Vagina (tissue), 2 donors: Measurements from ENCODE around the gene SCRN1. TPM values are rescaled to one million over a fixed set of nuclear protein-coding genes. Genes with fewer than 3 reads are reported as not detected.

Source experiments
- DNase-seq, 2 donors: peaks; one replicate each; pipeline ENCODE4 v3.0.0-alpha.2; 2017; ENCODE audit errors: extremely low spot score in 2 of 2
- H3K27ac ChIP-seq: fragments of 200-600 bp; sonication (generic); one replicate; pipeline ENCODE4 v1.5.1; 2019
- H3K27me3 ChIP-seq: fragments of 200-600 bp; sonication (generic); one replicate; pipeline ENCODE4 v1.5.1; 2019
- H3K36me3 ChIP-seq, 2 donors: fragments of 200-600 bp; sonication (generic); one replicate each; pipeline ENCODE4 v1.5.1; 2017 to 2019
- H3K4me1 ChIP-seq: fragments of 200-600 bp; sonication (generic); one replicate; pipeline ENCODE4 v1.5.1; 2019
- H3K4me3 ChIP-seq, 2 donors: fragments of 200-600 bp; sonication (generic); 1 replicate in 1 of 2; 2 replicates in 1 of 2; pipeline ENCODE4 v1.5.1; 2016 to 2019
- H3K9me3 ChIP-seq: fragments of 200-600 bp; sonication (generic); one replicate; pipeline ENCODE4 v1.5.1; 2019
- POLR2A ChIP-seq, 2 donors: fragments of 450-650 bp; IDR thresholded peaks; one replicate each; pipeline ENCODE4 v1.6.1; 2017; ENCODE audit warnings: antibody characterized with exemption in 2 of 2, mild to moderate bottlenecking in 2 of 2, moderate library complexity in 2 of 2
- POLR2AphosphoS5 ChIP-seq, 2 donors: sonication (generic); formaldehyde crosslinking; IDR thresholded peaks; one replicate each; pipeline ENCODE4 v1.9.0; 2017; ENCODE audit warnings: antibody characterized with exemption in 2 of 2, mild to moderate bottlenecking in 2 of 2, low read depth in 1 of 2; ENCODE audit not compliant: insufficient read depth in 1 of 2
- intact Hi-C: fragments of 100-400 bp; cut with DNase I; formaldehyde crosslinking; loops from one replicate; pipeline ENCODE4 v1.15.1; 2023
- total RNA-seq: library from RNA; depleted of rRNA; stranded (reverse); fragments of >200 nt; gene quantifications from one replicate; pipeline ENCODE4 v1.2.3, GENCODE V29; 2016
- TF ChIP-seq, protein P1 (sequence below), 3 experiments: fragments of 450-650 bp in 2 of 3; fragments of 200-600 bp in 1 of 3; sonication (generic) in 1 of 3; IDR thresholded peaks; one replicate each; pipeline ENCODE4 v1.5.1; 2017 to 2019; ENCODE audit warnings: antibody characterized with exemption in 3 of 3, mild to moderate bottlenecking in 2 of 3, moderate library complexity in 2 of 3

SCRN1 gene
- total RNA-seq, 1 donor from 2014 or later = 40.8 TPM

DNA sequence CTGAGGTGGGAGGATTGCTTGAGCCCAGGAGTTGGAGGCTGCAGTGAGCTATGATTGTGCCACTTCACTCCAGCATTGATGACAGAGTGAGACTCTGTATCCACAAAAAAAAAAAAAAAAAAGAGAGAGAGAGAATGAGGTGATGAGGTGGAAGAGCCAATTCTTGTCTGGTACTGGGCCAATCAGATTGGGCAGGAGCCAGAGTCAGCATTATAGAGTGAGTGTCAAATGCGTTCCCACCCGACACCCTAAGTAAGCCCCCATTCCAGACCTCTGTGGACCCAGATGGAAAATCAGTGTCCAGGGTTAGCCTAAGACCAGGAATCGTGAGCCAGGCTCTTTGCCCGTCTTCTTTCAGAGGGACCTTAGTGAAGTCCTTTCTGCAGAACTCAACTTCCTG is 99.3 kb downstream of the SCRN1 start:
- no peaks in the 10 kb centered on the region for H3K9me3 ChIP-seq
- TF ChIP-seq, protein P1, sequence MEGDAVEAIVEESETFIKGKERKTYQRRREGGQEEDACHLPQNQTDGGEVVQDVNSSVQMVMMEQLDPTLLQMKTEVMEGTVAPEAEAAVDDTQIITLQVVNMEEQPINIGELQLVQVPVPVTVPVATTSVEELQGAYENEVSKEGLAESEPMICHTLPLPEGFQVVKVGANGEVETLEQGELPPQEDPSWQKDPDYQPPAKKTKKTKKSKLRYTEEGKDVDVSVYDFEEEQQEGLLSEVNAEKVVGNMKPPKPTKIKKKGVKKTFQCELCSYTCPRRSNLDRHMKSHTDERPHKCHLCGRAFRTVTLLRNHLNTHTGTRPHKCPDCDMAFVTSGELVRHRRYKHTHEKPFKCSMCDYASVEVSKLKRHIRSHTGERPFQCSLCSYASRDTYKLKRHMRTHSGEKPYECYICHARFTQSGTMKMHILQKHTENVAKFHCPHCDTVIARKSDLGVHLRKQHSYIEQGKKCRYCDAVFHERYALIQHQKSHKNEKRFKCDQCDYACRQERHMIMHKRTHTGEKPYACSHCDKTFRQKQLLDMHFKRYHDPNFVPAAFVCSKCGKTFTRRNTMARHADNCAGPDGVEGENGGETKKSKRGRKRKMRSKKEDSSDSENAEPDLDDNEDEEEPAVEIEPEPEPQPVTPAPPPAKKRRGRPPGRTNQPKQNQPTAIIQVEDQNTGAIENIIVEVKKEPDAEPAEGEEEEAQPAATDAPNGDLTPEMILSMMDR (IDR thresholded peaks at IDR 0.05) = no peak
- TF ChIP-seq POLR2AphosphoS5 (IDR thresholded peaks at IDR 0.05; ENCODE audit: insufficient read depth in 1 of 2, low read depth in 1 of 2) (no peak), POLR2A (IDR thresholded peaks at IDR 0.05) (no peak)
- H3K27ac ChIP-seq = no peak overlapping the region
- DNase-seq = peak in 1 of 2 donors; percentile 25
- no peak overlapping the region for H3K4me3 ChIP-seq
- no peaks in the 10 kb centered on the region for H3K4me1 ChIP-seq
- no peaks in the 10 kb centered on the region for H3K27me3 ChIP-seq
- intact Hi-C loops = no loop called here
- no peaks in the 10 kb centered on the region for H3K36me3 ChIP-seq

DNA sequence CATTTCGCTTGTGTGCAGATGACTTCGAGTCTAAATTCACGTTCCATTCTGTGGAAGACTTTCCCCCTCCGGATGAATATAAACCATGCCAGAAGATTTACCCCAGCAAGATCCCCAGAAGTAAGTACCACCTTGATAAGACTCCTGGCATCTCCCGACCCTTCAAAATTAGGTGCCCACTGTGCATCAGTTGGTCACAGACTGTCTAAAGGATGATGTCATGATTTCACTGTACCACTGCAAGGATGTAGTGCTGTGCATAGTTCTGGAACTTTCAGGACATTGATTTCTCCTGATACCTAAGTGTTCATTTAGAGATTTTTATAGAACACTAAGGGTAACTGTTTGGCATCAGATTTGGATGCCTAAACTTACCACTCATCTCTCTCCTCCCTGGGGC is 100.3 kb downstream of the SCRN1 start:
- TF ChIP-seq, protein P1 (IDR thresholded peaks at IDR 0.05) = no peak
- TF ChIP-seq POLR2A (IDR thresholded peaks at IDR 0.05) = no peak
- TF ChIP-seq POLR2AphosphoS5 (IDR thresholded peaks at IDR 0.05; ENCODE audit: insufficient read depth in 1 of 2, low read depth in 1 of 2) = no peak

DNA sequence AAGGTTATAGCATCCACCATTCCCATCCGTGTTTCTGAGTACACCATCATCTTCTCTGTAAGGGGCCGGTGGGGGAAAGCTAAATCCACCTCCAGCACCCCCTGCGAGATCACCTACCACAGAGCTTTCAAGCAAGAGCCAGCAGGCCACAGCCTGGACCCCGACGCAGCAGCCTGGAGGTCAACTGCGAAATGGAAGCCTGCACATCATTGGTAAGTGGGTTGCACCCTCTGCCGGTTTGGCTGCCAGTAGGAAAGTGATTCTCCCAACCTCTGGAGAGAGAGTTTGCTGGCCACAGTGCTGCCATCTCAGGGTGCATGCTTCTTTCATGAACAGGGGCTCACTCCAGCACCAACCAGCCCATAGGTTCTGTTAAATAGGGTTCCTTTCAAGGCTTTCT is 101.6 kb downstream of the SCRN1 start:
- intact Hi-C loops = no loop called here

More for the DNA sequence above, 100.3 kb downstream of the SCRN1 start:
- Histone ChIP-seq H3K36me3 (no peaks in the 10 kb centered on the region), H3K27ac (no peak overlapping the region), H3K4me1 (no peaks in the 10 kb centered on the region), H3K27me3 (no peaks in the 10 kb centered on the region), H3K9me3 (no peaks in the 10 kb centered on the region), H3K4me3 (no peak overlapping the region)
- intact Hi-C loops = no loop called here
- DNase-seq = no peak

GRCh38 chr7:29886827-29887226 is 102.8 kb downstream of the SCRN1 start:
- H3K27me3 ChIP-seq = no peaks in the 10 kb centered on the region
- no peaks in the 10 kb centered on the region for H3K9me3 ChIP-seq
- H3K36me3 ChIP-seq = no peaks in the 10 kb centered on the region
- no peak overlapping the region for H3K27ac ChIP-seq
- intact Hi-C loops = no loop called here
- no peak for DNase-seq
- TF ChIP-seq POLR2A (IDR thresholded peaks at IDR 0.05) (no peak), POLR2AphosphoS5 (IDR thresholded peaks at IDR 0.05; ENCODE audit: insufficient read depth in 1 of 2, low read depth in 1 of 2) (no peak)
- TF ChIP-seq, protein P1 (IDR thresholded peaks at IDR 0.05) = no peak
- no peak overlapping the region for H3K4me3 ChIP-seq
- H3K4me1 ChIP-seq = peaks cover 6% of the 10 kb centered on the region

More for the DNA sequence above, 101.6 kb downstream of the SCRN1 start:
- no peak overlapping the region for H3K27ac ChIP-seq
- TF ChIP-seq POLR2A (IDR thresholded peaks at IDR 0.05) (no peak), POLR2AphosphoS5 (IDR thresholded peaks at IDR 0.05; ENCODE audit: insufficient read depth in 1 of 2, low read depth in 1 of 2) (no peak)
- TF ChIP-seq, protein P1 (IDR thresholded peaks at IDR 0.05) = no peak
- DNase-seq = no peak
- no peaks in the 10 kb centered on the region for H3K36me3 ChIP-seq
- peaks cover 6% of the 10 kb centered on the region for H3K4me1 ChIP-seq
- H3K27me3 ChIP-seq = no peaks in the 10 kb centered on the region
- H3K9me3 ChIP-seq = no peaks in the 10 kb centered on the region
- no peak overlapping the region for H3K4me3 ChIP-seq

DNA sequence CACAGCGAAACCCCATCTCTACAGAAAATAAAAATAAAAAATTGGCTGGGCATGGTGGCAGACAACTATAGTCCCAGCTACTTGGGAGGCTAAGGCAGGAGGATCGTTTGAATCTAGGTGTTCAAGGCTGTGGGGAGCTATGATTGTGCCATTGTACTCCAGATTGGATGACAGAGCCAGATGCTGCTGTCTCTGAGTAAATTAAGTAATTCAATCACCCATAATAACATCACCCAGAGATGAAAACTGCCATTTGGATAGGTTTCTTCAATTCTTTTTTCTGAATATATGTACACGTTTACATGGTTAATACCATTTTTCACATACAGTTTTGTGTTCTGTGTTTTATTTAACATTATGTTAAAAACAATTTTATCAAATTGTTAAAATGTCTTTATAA is 104.0 kb downstream of the SCRN1 start:
- Histone ChIP-seq H3K27ac (no peak overlapping the region), H3K4me1 (peaks cover 6% of the 10 kb centered on the region), H3K27me3 (no peaks in the 10 kb centered on the region), H3K36me3 (no peaks in the 10 kb centered on the region), H3K9me3 (no peaks in the 10 kb centered on the region), H3K4me3 (no peak overlapping the region)
- DNase-seq = peak in 1 of 2 donors; percentile 34
- TF ChIP-seq POLR2AphosphoS5 (IDR thresholded peaks at IDR 0.05; ENCODE audit: insufficient read depth in 1 of 2, low read depth in 1 of 2) (no peak), POLR2A (IDR thresholded peaks at IDR 0.05) (no peak)
- TF ChIP-seq, protein P1 (IDR thresholded peaks at IDR 0.05) = no peak
- intact Hi-C loops = no loop called here
